ENCODE results near the gene ANKFN1.

The ANKFN1 gene

DNA sequence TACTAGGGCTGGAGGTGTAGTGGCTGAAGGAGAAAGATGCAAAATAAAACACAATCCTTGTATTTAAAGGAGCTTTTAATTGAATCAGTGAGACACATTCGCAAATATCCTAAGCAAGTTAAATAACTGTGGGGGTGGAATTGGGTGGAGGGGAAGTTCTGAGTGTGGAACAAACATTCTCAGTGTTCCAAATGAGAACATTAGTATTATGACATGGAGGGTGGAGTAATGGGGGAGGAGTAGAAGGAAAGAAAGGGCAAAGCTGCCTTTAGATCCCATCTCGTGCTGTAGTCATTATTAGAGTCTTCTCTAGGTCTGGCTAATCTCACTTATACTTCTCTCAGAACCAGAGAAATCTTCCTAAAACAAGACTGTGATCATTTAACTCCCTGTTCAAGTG is 169.7 kb downstream of the ANKFN1 start:
- in situ Hi-C loops (cut with MboI; ENCODE audit: low sequenced_read_pairs, unreplicated experiment), result no loop called here
- TF ChIP-seq, protein P1, sequence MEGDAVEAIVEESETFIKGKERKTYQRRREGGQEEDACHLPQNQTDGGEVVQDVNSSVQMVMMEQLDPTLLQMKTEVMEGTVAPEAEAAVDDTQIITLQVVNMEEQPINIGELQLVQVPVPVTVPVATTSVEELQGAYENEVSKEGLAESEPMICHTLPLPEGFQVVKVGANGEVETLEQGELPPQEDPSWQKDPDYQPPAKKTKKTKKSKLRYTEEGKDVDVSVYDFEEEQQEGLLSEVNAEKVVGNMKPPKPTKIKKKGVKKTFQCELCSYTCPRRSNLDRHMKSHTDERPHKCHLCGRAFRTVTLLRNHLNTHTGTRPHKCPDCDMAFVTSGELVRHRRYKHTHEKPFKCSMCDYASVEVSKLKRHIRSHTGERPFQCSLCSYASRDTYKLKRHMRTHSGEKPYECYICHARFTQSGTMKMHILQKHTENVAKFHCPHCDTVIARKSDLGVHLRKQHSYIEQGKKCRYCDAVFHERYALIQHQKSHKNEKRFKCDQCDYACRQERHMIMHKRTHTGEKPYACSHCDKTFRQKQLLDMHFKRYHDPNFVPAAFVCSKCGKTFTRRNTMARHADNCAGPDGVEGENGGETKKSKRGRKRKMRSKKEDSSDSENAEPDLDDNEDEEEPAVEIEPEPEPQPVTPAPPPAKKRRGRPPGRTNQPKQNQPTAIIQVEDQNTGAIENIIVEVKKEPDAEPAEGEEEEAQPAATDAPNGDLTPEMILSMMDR (IDR thresholded peaks at IDR 0.05; ENCODE audit: borderline replicate concordance, control extremely low read depth, extremely low read depth, insufficient read depth, missing control alignments), result no peak
- no peak for DNase-seq (ENCODE audit: low spot score)

DNA sequence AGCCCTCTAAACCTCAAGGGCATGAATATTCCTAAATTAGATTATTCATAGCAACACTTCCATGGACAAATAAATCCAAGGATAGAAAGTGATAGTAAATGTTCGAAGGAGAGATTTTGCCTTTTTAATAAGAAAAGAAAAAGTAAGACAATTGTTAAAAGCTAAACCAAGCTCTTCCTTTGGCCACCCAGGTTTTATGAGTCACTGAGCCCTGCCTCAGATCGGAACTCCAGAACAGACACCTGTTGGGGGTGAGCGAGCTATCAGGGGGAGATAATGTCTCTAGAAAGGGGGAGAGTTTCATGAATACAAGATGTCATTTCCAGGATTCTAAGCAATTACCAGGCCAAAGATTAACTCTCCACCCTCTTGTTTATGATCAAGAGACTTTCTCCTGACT is 171.4 kb downstream of the ANKFN1 start:
- TF ChIP-seq, protein P1 (IDR thresholded peaks at IDR 0.05; ENCODE audit: borderline replicate concordance, control extremely low read depth, extremely low read depth, insufficient read depth, missing control alignments), result no peak
- DNase-seq (ENCODE audit: low spot score), result no peak
- in situ Hi-C loops (cut with MboI; ENCODE audit: low sequenced_read_pairs, unreplicated experiment), result no loop called here

DNA sequence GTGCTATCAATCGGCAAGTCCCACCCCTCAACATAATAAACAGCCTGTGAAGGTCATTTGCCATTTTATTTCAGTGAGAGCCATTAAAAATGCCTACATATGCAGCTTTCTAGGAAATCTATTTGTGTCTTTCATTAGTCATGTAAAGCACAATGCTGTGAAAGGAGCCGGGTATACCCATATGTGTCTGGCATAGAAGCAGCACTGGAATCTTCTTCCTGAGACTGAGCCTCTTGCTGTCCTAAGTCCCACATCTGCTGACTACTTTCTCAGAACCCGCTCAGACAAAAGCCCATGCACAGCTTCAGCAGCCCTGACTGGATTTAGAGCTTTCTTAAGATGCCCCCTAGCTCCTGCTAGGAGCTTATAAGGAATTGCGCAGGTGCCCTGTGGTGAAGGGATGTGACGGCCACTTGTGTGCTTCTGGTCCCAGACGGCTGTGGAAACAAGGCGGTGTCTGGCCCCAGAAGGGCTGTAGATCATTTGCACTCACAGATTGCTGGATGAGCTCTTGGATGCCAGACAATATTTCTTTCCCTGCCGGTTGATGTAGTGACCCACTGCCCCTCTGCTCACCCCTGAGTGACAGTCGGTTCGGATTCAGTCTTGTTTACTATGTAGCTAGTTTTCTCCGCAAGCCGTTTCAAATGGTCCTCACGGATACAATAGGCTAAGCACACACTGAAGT is 172.2 kb downstream of the ANKFN1 start:
- in situ Hi-C loops (cut with MboI; ENCODE audit: low sequenced_read_pairs, unreplicated experiment), result no loop called here
- DNase-seq (ENCODE audit: low spot score), result no peak
- TF ChIP-seq, protein P1 (IDR thresholded peaks at IDR 0.05; ENCODE audit: borderline replicate concordance, control extremely low read depth, extremely low read depth, insufficient read depth, missing control alignments), result no peak

DNA sequence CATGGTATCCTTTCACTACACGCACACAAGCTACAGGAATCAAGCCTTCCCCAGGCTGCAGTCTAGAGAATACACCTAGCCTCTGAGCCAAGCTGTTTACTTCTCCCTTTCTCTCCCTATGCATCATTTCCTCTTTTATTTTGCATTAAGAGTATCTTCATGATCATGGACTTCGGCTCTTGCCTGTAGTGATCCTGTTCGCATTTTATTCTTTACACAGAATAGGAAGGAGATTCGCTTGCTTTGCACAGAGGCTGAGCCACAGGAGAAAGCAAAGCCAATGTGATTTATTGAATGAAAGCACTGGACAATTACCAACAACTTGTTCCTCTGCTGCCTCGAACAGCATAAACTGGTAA is 172.7 kb downstream of the ANKFN1 start:
- TF ChIP-seq, protein P1 (IDR thresholded peaks at IDR 0.05; ENCODE audit: borderline replicate concordance, control extremely low read depth, extremely low read depth, insufficient read depth, missing control alignments), result no peak
- in situ Hi-C loops (cut with MboI; ENCODE audit: low sequenced_read_pairs, unreplicated experiment), result no loop called here

DNA sequence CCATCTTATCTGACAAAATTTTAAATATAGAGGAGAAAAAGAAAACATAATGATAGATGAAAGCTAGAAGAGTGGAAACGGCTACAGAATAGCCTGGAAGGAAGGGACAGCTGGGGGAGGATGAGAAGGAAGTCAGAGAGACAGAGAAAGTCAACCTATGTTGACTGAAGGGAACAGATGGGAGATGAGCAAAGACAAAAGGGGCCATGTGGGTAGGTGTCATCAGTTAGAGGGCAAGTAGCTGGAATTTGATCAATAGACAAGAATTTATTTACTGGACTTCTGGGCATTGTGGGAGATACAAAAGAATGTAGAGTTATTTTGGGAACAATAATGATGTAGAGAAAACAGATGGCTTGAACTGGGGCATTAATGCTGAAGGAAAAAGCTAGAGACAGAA is 194.4 kb downstream of the ANKFN1 start:
- in situ Hi-C loops (cut with MboI; ENCODE audit: low sequenced_read_pairs, unreplicated experiment), result no loop called here
- TF ChIP-seq, protein P1 (IDR thresholded peaks at IDR 0.05; ENCODE audit: borderline replicate concordance, control extremely low read depth, extremely low read depth, insufficient read depth, missing control alignments), result no peak
- DNase-seq (ENCODE audit: low spot score), result no peak

More for the DNA sequence above, 172.7 kb downstream of the ANKFN1 start:
- no peak for DNase-seq (ENCODE audit: low spot score)

DNA sequence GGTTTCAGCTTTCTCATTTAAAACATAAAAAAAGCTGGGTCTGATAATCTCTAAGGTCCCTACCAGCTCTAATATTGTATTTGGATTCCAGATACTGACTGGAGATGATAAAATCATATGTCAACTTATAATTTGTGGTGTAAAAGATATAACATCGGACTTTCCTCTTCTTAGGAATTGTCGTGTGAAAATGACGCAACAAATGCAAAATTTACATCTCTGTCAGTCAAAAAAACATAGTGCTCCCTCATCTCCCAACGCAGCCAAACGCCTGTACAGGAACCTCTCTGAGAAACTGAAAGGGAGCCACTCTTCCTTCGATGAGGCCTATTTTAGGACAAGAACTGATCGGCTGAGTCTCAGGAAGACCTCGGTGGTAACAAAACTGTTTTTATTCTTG is 197.3 kb downstream of the ANKFN1 start:
- DNase-seq (ENCODE audit: low spot score), result no peak
- TF ChIP-seq, protein P1 (IDR thresholded peaks at IDR 0.05; ENCODE audit: borderline replicate concordance, control extremely low read depth, extremely low read depth, insufficient read depth, missing control alignments), result no peak
- in situ Hi-C loops (cut with MboI; ENCODE audit: low sequenced_read_pairs, unreplicated experiment), result no loop called here

Measured in GM13976 (cell line).